Calu3 (cell line): ENCODE results near the gene SMIM11. TPM values are rescaled to one million over a fixed set of nuclear protein-coding genes. Genes with fewer than 3 reads are reported as not detected.

Experiments
- BruUV-seq: library from RNA; stranded (reverse); fragments of 400-500 nt; replicated peaks from 2 replicates; lab custom pipeline; 2021; lab: Mats Ljungman, UMichigan
- CTCF ChIA-PET: fragments of 300-600 bp; sonication (Branson Sonifier 250); formaldehyde crosslinking; loops from one replicate; lab custom pipeline; 2022; ENCODE audit warnings: antibody characterized with exemption; lab: Charles Lee
- DNase-seq: peaks from one replicate; pipeline ENCODE4 v3.0.0; 2022
- H3K27ac Mint-ChIP-seq: one replicate; pipeline ENCODE4 v1.8.0; 2022; ENCODE audit warnings: mixed read lengths; ENCODE audit not compliant: unreplicated experiment
- H3K27me3 Mint-ChIP-seq: one replicate; pipeline ENCODE4 v1.8.0; 2022; ENCODE audit warnings: mixed read lengths; ENCODE audit not compliant: unreplicated experiment
- H3K36me3 Mint-ChIP-seq: one replicate; pipeline ENCODE4 v1.8.0; 2022; ENCODE audit warnings: mild to moderate bottlenecking, moderate library complexity, mixed read lengths; ENCODE audit not compliant: insufficient read depth, unreplicated experiment
- H3K4me1 Mint-ChIP-seq: one replicate; pipeline ENCODE4 v1.8.0; 2022; ENCODE audit warnings: mild to moderate bottlenecking, low read depth, mixed read lengths; ENCODE audit not compliant: unreplicated experiment
- H3K4me3 Mint-ChIP-seq: one replicate; pipeline ENCODE4 v1.8.0; 2022; ENCODE audit warnings: mild to moderate bottlenecking, low read depth, moderate library complexity, mixed read lengths; ENCODE audit not compliant: unreplicated experiment
- H3K9me3 Mint-ChIP-seq: one replicate; pipeline ENCODE4 v1.8.0; 2022; ENCODE audit warnings: low read depth, mixed read lengths; ENCODE audit not compliant: unreplicated experiment
- CTCF ChIP-seq: fragments of 200-600 bp; IDR thresholded peaks from one replicate; pipeline ENCODE4 v1.8.0; 2022; ENCODE audit warnings: antibody characterized with exemption; ENCODE audit not compliant: unreplicated experiment
- intact Hi-C: fragments of 100-400 bp; cut with micrococcal nuclease; formaldehyde crosslinking; loops from one replicate; pipeline ENCODE4 v1.10.0; 2022; ENCODE audit not compliant: unreplicated experiment
- total RNA-seq: library from RNA; stranded (reverse); gene quantifications from 2 replicates; pipeline ENCODE4 v1.2.3, GENCODE V29; 2022

The SMIM11 gene
- total RNA-seq, 1 experiment from 2014 or later: 12.9 TPM

- no peak within 1 kb of the TSS for H3K27ac Mint-ChIP-seq
- no TSS peak for BruUV-seq
- no peak for DNase-seq
- no peaks in the 10 kb centered on the region for H3K36me3 Mint-ChIP-seq
- no peak for TF ChIP-seq CTCF
- CTCF ChIA-PET: no interaction called here
- intact Hi-C loops: no loop called here
- H3K27me3 Mint-ChIP-seq: peaks cover 22% of the 10 kb centered on the region
- H3K9me3 Mint-ChIP-seq: no peaks in the 10 kb centered on the region
- H3K4me1 Mint-ChIP-seq: peaks cover 8% of the 10 kb centered on the region
- H3K4me3 Mint-ChIP-seq: no peak within 1 kb of the TSS
Measured at GRCh38 chr21:34363733-34364132, 11.6 kb upstream of the SMIM11 start, which contains the start of gene KCNE2. KCNE2 (plus strand) TSS chr21:34364006; CDS start chr21:34370479, 6,473 bp downstream.

GRCh38 chr21:34364921-34365320, 10.4 kb upstream of the SMIM11 start:
- Mint-ChIP-seq H3K4me3 (no peak overlapping the region), H3K27me3 (peaks cover 17% of the 10 kb centered on the region), H3K36me3 (no peaks in the 10 kb centered on the region), H3K9me3 (no peaks in the 10 kb centered on the region), H3K27ac (no peak overlapping the region), H3K4me1 (peaks cover 8% of the 10 kb centered on the region)
- no TSS peak for BruUV-seq
- intact Hi-C loops: no loop called here
- CTCF ChIA-PET: no interaction called here
- no peak for DNase-seq
- TF ChIP-seq CTCF: no peak

GRCh38 chr21:34365809-34366208, 9.5 kb upstream of the SMIM11 start:
- BruUV-seq: no TSS peak
- H3K9me3 Mint-ChIP-seq: no peaks in the 10 kb centered on the region
- CTCF ChIA-PET: no interaction called here
- H3K27ac Mint-ChIP-seq: no peak overlapping the region
- peaks cover 8% of the 10 kb centered on the region for H3K4me1 Mint-ChIP-seq
- intact Hi-C loops: no loop called here
- TF ChIP-seq CTCF: no peak
- H3K27me3 Mint-ChIP-seq: peaks cover 20% of the 10 kb centered on the region
- DNase-seq: no peak
- H3K4me3 Mint-ChIP-seq: no peak overlapping the region
- H3K36me3 Mint-ChIP-seq: no peaks in the 10 kb centered on the region

GRCh38 chr21:34367320-34367935, 7.9 kb upstream of the SMIM11 start:
- intact Hi-C loops: no loop called here
- Mint-ChIP-seq H3K4me1 (no peaks in the 10 kb centered on the region), H3K27ac (no peak overlapping the region), H3K4me3 (no peak overlapping the region), H3K36me3 (no peaks in the 10 kb centered on the region), H3K27me3 (peaks cover 23% of the 10 kb centered on the region), H3K9me3 (no peaks in the 10 kb centered on the region)
- TF ChIP-seq CTCF: peak; percentile 33
- no TSS peak for BruUV-seq
- DNase-seq: peak; percentile 47
- CTCF ChIA-PET: interaction anchor here (0.5 to 1.4 kb wide), 3 partner anchors 263 to 332 kb away, joined by 3 to 4 read pairs (median 3); no protein-coding TSS in a partner anchor
